ENCODE results near the gene LCE1C. TPM values are rescaled to one million over a fixed set of nuclear protein-coding genes. Genes with fewer than 3 reads are reported as not detected.

Gene LCE1C
- total RNA-seq, 1 experiment from 2014 or later: not detected

DNA sequence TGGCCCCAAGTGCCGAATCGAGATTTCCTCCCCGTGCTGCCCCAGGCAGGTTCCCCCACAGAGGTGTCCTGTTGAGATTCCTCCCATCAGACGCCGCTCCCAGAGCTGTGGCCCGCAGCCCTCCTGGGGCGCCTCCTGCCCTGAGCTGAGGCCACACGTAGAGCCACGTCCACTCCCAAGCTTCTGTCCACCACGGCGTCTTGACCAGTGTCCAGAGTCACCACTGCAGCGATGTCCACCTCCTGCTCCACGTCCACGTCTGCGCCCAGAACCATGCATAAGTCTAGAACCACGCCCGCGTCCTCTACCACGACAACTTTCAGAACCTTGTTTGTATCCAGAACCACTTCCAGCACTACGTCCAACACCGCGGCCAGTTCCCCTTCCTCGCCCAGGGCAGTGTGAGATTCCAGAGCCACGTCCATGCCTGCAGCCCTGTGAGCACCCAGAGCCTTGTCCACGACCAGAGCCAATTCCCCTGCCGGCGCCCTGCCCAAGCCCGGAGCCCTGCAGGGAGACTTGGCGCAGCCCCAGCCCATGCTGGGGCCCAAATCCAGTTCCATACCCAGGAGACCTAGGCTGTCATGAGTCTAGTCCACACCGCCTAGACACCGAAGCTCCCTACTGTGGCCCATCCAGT is 45.8 kb downstream of the LCE1C start:
- no peak for DNase-seq (ENCODE audit: extremely low read depth, low read depth)

DNA sequence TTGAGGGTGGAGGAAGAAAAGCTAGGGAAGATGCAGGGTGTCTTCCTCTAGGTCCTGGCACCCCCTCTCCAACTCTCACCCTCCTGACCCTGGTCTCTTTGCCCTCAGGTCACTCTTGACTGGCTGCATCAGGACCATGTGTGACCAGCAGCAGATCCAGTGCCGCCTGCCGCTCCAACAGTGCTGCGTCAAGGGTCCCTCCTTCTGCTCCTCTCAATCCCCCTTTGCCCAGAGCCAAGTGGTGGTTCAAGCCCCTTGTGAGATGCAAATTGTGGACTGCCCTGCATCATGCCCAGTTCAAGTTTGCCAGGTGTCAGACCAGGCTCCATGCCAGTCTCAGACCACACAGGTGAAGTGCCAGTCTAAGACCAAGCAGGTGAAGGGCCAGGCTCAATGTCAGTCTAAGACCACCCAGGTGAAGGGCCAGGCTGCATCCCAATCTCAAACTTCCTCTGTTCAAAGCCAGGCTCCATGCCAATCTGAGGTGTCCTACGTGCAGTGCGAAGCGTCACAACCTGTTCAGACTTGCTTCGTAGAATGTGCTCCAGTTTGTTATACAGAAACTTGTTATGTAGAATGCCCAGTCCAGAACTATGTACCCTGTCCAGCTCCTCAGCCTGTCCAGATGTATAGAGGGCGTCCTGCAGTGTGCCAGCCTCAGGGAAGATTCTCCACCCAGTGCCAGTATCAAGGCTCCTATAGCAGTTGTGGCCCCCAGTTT is 46.8 kb downstream of the LCE1C start:
- no peak for DNase-seq (ENCODE audit: extremely low read depth, low read depth)

DNA sequence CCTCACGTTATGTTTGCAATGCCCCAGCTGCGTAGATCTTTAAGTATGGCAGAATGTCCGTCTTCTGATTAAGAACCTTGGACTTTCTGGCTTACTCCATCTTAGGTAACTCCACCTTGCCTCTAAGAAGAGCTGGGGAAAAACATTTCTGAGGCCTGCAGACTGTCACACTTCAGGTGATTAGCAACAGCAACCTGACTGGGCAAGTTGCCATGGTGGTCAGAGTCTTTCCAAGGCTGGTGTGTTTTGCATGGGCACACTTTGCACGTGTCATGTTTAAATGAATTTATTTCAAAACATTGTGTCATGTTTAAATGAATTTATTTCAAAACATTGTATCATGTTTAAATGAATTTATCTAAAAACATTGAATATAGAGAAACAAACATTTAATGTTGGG is 47.8 kb downstream of the LCE1C start:
- DNase-seq (ENCODE audit: extremely low read depth, low read depth): no peak

DNA sequence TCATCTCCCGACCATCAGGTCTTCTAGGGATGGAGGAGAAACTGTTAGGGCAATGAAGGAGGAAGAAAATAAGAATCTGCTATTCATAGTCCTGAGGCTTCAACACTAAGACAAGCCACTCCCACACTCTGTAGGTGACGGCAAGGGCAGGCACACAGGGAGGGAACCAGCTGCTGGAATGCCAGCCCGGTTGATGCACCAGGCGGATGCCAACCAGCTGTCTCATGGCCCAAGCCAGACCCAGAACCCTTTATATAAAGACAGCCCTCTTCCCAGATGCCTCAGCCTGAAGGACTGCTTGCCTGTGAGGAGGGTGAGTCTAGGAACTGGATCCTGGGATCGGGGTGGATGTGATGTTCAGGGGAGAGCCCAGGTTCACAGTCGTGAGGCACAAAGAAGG is 48.7 kb downstream of the LCE1C start, which contains the start of gene KPRP:
TSS of gene KPRP (plus strand) at position 279 of the 400 bp plus-strand sequence. CDS start 1,564 bp downstream, outside the sequence.
- no peak for DNase-seq (ENCODE audit: extremely low read depth, low read depth)

DNA sequence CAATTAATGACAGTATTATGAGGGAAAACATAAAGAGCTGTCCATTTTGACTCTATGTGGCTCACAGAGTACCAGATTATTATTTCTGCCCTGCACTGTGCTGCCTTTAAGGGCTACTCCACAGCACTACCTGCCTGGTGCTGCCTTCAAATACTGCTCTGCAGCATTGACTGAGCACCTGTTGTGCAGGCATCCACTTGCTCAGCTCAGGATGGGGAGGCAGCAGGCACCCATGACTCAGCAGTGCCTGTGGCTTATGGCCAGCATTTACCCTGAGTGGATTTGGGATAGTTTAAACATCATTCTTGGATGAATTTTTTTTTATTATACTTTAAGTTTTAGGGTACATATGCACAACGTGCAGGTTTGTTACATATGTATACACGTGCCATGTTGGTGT is 49.6 kb downstream of the LCE1C start:
- no peak for DNase-seq (ENCODE audit: extremely low read depth, low read depth)

Other genes starting within 250 kb of the LCE1C start
- gene LCE3E, start 239.9 kb downstream of the LCE1C start, total RNA-seq (2014; rRNA removed; shearing (Covaris generic)): not detected in 2 replicates
- not detected in 2 replicates for gene LCE3D, start 226.1 kb downstream of the LCE1C start, total RNA-seq (2014; rRNA removed; shearing (Covaris generic))
- not detected in 2 replicates for gene LCE3C, start 206.4 kb downstream of the LCE1C start, total RNA-seq (2014; rRNA removed; shearing (Covaris generic))
- gene LCE3B, start 192.8 kb downstream of the LCE1C start, total RNA-seq (2014; rRNA removed; shearing (Covaris generic)): not detected in 2 replicates
- gene LCE3A, start 183.5 kb downstream of the LCE1C start, total RNA-seq (2014; rRNA removed; shearing (Covaris generic)): not detected in 2 replicates
- gene LCE2D, start 143.3 kb downstream of the LCE1C start, total RNA-seq (2014; rRNA removed; shearing (Covaris generic)): not detected in 2 replicates
- gene LCE2C, start 131.4 kb downstream of the LCE1C start, total RNA-seq (2014; rRNA removed; shearing (Covaris generic)): not detected in 2 replicates
- gene LCE2B, start 120.5 kb downstream of the LCE1C start, total RNA-seq (2014; rRNA removed; shearing (Covaris generic)): not detected in 2 replicates
- not detected in 2 replicates for gene LCE2A, start 108.3 kb downstream of the LCE1C start, total RNA-seq (2014; rRNA removed; shearing (Covaris generic))
- not detected in 2 replicates for gene LCE4A, start 98.5 kb downstream of the LCE1C start, total RNA-seq (2014; rRNA removed; shearing (Covaris generic))
- not detected in 2 replicates for gene KPRP, start 48.6 kb downstream of the LCE1C start, total RNA-seq (2014; rRNA removed; shearing (Covaris generic))
- gene LCE1F, start 31.5 kb downstream of the LCE1C start, total RNA-seq (2014; rRNA removed; shearing (Covaris generic)): not detected in 2 replicates
- not detected in 2 replicates for gene LCE1E, start 20.4 kb downstream of the LCE1C start, total RNA-seq (2014; rRNA removed; shearing (Covaris generic))
- not detected in 2 replicates for gene LCE1D, start 9.9 kb downstream of the LCE1C start, total RNA-seq (2014; rRNA removed; shearing (Covaris generic))
- gene LCE1B, start 5.3 kb upstream of the LCE1C start, total RNA-seq (2014; rRNA removed; shearing (Covaris generic)): not detected in 2 replicates
- gene LCE1A, start 20.8 kb upstream of the LCE1C start, total RNA-seq (2014; rRNA removed; shearing (Covaris generic)): not detected in 2 replicates
- not detected in 2 replicates for gene LCE6A, start 36.2 kb upstream of the LCE1C start, total RNA-seq (2014; rRNA removed; shearing (Covaris generic))
- not detected in 2 replicates for gene LCE7A, start 53.3 kb upstream of the LCE1C start, total RNA-seq (2014; rRNA removed; shearing (Covaris generic))
- not detected in 2 replicates for gene SMCP, start 71.7 kb upstream of the LCE1C start, total RNA-seq (2014; rRNA removed; shearing (Covaris generic))
- gene IVL, start 101.9 kb upstream of the LCE1C start, total RNA-seq (2014; rRNA removed; shearing (Covaris generic)): not detected in 2 replicates
- gene SPRR5, start 140.6 kb upstream of the LCE1C start, total RNA-seq (2014; rRNA removed; shearing (Covaris generic)): not detected in 2 replicates
- not detected in 2 replicates for gene SPRR4, start 164.0 kb upstream of the LCE1C start, total RNA-seq (2014; rRNA removed; shearing (Covaris generic))
- gene SPRR1A, start 177.4 kb upstream of the LCE1C start, total RNA-seq (2014; rRNA removed; shearing (Covaris generic)): not detected in 2 replicates
- gene SPRR3, start 195.1 kb upstream of the LCE1C start, total RNA-seq (2014; rRNA removed; shearing (Covaris generic)): not detected in 2 replicates
- not detected in 2 replicates for gene SPRR1B, start 224.6 kb upstream of the LCE1C start, total RNA-seq (2014; rRNA removed; shearing (Covaris generic))
- gene SPRR2D, start 234.5 kb upstream of the LCE1C start, total RNA-seq (2014; rRNA removed; shearing (Covaris generic)): not detected in 2 replicates

Measured in NCI-H460 (cell line).